ENCODE data around the gene OR10K2.
"Not testable (repeated sequence)": the region's sequence is repeated elsewhere in the genome, so short reads cannot be mapped to it uniquely, and the experiment has no call there.

Gene OR10K2

GRCh38 chr1:158426137-158426536 is at the start of gene OR10K2:
OR10K2 (minus strand) TSS chr1:158426237; CDS start chr1:158420866, 5,371 bp downstream.
- Histone ChIP-seq H3K36me3 (ENCODE audit: insufficient read depth, low read length) (no peaks in the 10 kb centered on the region), H2AFZ (ENCODE audit: low read length, unreplicated experiment) (no peak within 1 kb of the TSS), H3K27me3 (ENCODE audit: insufficient read depth, low read length) (no peaks in the 10 kb centered on the region), H3K4me3 (ENCODE audit: low read depth, low read length) (no peak within 1 kb of the TSS), H3K4me1 (ENCODE audit: control insufficient read depth, insufficient read depth, low read length, unreplicated experiment) (no peaks in the 10 kb centered on the region), H3K79me2 (ENCODE audit: control insufficient read depth, insufficient read depth, low read length, unreplicated experiment) (no peaks in the 10 kb centered on the region), H3K27ac (ENCODE audit: low read depth, low read length) (no peak within 1 kb of the TSS)

- Histone ChIP-seq H3K4me3 (ENCODE audit: low read depth, low read length) (no peak within 1 kb of the TSS), H2AFZ (ENCODE audit: low read length, unreplicated experiment) (no peak within 1 kb of the TSS), H3K79me2 (ENCODE audit: control insufficient read depth, insufficient read depth, low read length, unreplicated experiment) (no peaks in the 10 kb centered on the region), H3K27ac (ENCODE audit: low read depth, low read length) (no peak within 1 kb of the TSS), H3K36me3 (ENCODE audit: insufficient read depth, low read length) (no peaks in the 10 kb centered on the region), H3K4me1 (ENCODE audit: control insufficient read depth, insufficient read depth, low read length, unreplicated experiment) (no peaks in the 10 kb centered on the region), H3K27me3 (ENCODE audit: insufficient read depth, low read length) (no peaks in the 10 kb centered on the region)
Measured at GRCh38 chr1:158471920-158472319, 45.9 kb upstream of the OR10K2 start, which contains the start of gene OR10R2. OR10R2 (plus strand) TSS chr1:158472220; CDS start chr1:158472326, 106 bp downstream.

GRCh38 chr1:158461534-158461933 is 35.5 kb upstream of the OR10K2 start, which contains the start of gene OR10K1:
OR10K1 (plus strand) TSS chr1:158461834; CDS start chr1:158465562, 3,728 bp downstream.
- Histone ChIP-seq H3K36me3 (ENCODE audit: insufficient read depth, low read length) (no peaks in the 10 kb centered on the region), H3K27ac (ENCODE audit: low read depth, low read length) (no peak within 1 kb of the TSS), H3K27me3 (ENCODE audit: insufficient read depth, low read length) (no peaks in the 10 kb centered on the region), H3K79me2 (ENCODE audit: control insufficient read depth, insufficient read depth, low read length, unreplicated experiment) (no peaks in the 10 kb centered on the region), H3K4me1 (ENCODE audit: control insufficient read depth, insufficient read depth, low read length, unreplicated experiment) (no peaks in the 10 kb centered on the region), H2AFZ (ENCODE audit: low read length, unreplicated experiment) (no peak within 1 kb of the TSS), H3K4me3 (ENCODE audit: low read depth, low read length) (no peak within 1 kb of the TSS)

- Histone ChIP-seq H3K36me3 (ENCODE audit: insufficient read depth, low read length) (no peaks in the 10 kb centered on the region), H3K27ac (ENCODE audit: low read depth, low read length) (no peak overlapping the region), H3K27me3 (ENCODE audit: insufficient read depth, low read length) (no peaks in the 10 kb centered on the region), H3K79me2 (ENCODE audit: control insufficient read depth, insufficient read depth, low read length, unreplicated experiment) (no peaks in the 10 kb centered on the region), H3K4me1 (ENCODE audit: control insufficient read depth, insufficient read depth, low read length, unreplicated experiment) (no peaks in the 10 kb centered on the region), H3K4me3 (ENCODE audit: low read depth, low read length) (no peak overlapping the region), H2AFZ (ENCODE audit: low read length, unreplicated experiment) (no peak overlapping the region)
Measured at GRCh38 chr1:158458263-158458662, 32.2 kb upstream of the OR10K2 start.

GRCh38 chr1:158457246-158457645 is 31.2 kb upstream of the OR10K2 start:
- Histone ChIP-seq H2AFZ (ENCODE audit: low read length, unreplicated experiment) (no peak overlapping the region), H3K36me3 (ENCODE audit: insufficient read depth, low read length) (no peaks in the 10 kb centered on the region), H3K27ac (ENCODE audit: low read depth, low read length) (no peak overlapping the region), H3K27me3 (ENCODE audit: insufficient read depth, low read length) (no peaks in the 10 kb centered on the region), H3K4me3 (ENCODE audit: low read depth, low read length) (no peak overlapping the region), H3K4me1 (ENCODE audit: control insufficient read depth, insufficient read depth, low read length, unreplicated experiment) (no peaks in the 10 kb centered on the region), H3K79me2 (ENCODE audit: control insufficient read depth, insufficient read depth, low read length, unreplicated experiment) (no peaks in the 10 kb centered on the region)

- no peak overlapping the region for H3K4me3 ChIP-seq (ENCODE audit: low read depth, low read length)
- H2AFZ ChIP-seq (ENCODE audit: low read length, unreplicated experiment) = no peak overlapping the region
- H3K27me3 ChIP-seq (ENCODE audit: insufficient read depth, low read length) = no peaks in the 10 kb centered on the region
- no peaks in the 10 kb centered on the region for H3K79me2 ChIP-seq (ENCODE audit: control insufficient read depth, insufficient read depth, low read length, unreplicated experiment)
- no peak overlapping the region for H3K27ac ChIP-seq (ENCODE audit: low read depth, low read length)
- H3K4me1 ChIP-seq (ENCODE audit: control insufficient read depth, insufficient read depth, low read length, unreplicated experiment) = no peaks in the 10 kb centered on the region
- H3K36me3 ChIP-seq (ENCODE audit: insufficient read depth, low read length) = no peaks in the 10 kb centered on the region
Measured at GRCh38 chr1:158454537-158454936, 28.5 kb upstream of the OR10K2 start.

- H2AFZ ChIP-seq (ENCODE audit: low read length, unreplicated experiment) = no peak overlapping the region
- H3K4me3 ChIP-seq (ENCODE audit: low read depth, low read length) = no peak overlapping the region
- no peaks in the 10 kb centered on the region for H3K79me2 ChIP-seq (ENCODE audit: control insufficient read depth, insufficient read depth, low read length, unreplicated experiment)
- no peak overlapping the region for H3K27ac ChIP-seq (ENCODE audit: low read depth, low read length)
- no peaks in the 10 kb centered on the region for H3K36me3 ChIP-seq (ENCODE audit: insufficient read depth, low read length)
- no peaks in the 10 kb centered on the region for H3K4me1 ChIP-seq (ENCODE audit: control insufficient read depth, insufficient read depth, low read length, unreplicated experiment)
- no peaks in the 10 kb centered on the region for H3K27me3 ChIP-seq (ENCODE audit: insufficient read depth, low read length)
Measured at GRCh38 chr1:158445376-158445775, 19.3 kb upstream of the OR10K2 start.

GRCh38 chr1:158434741-158435140 is 8.7 kb upstream of the OR10K2 start:
- H3K27me3 ChIP-seq (ENCODE audit: insufficient read depth, low read length) = no peaks in the 10 kb centered on the region
- no peaks in the 10 kb centered on the region for H3K4me1 ChIP-seq (ENCODE audit: control insufficient read depth, insufficient read depth, low read length, unreplicated experiment)
- H3K36me3 ChIP-seq (ENCODE audit: insufficient read depth, low read length) = no peaks in the 10 kb centered on the region
- no peaks in the 10 kb centered on the region for H3K79me2 ChIP-seq (ENCODE audit: control insufficient read depth, insufficient read depth, low read length, unreplicated experiment)
- H3K4me3 ChIP-seq (ENCODE audit: low read depth, low read length) = no peak overlapping the region
- no peak overlapping the region for H3K27ac ChIP-seq (ENCODE audit: low read depth, low read length)
- H2AFZ ChIP-seq (ENCODE audit: low read length, unreplicated experiment) = no peak overlapping the region

- H3K36me3 ChIP-seq (ENCODE audit: insufficient read depth, low read length); H3K4me3 ChIP-seq (ENCODE audit: low read depth, low read length); H3K27me3 ChIP-seq (ENCODE audit: insufficient read depth, low read length); H3K27ac ChIP-seq (ENCODE audit: low read depth, low read length); H3K4me1 ChIP-seq (ENCODE audit: control insufficient read depth, insufficient read depth, low read length, unreplicated experiment); H3K79me2 ChIP-seq (ENCODE audit: control insufficient read depth, insufficient read depth, low read length, unreplicated experiment); H2AFZ ChIP-seq (ENCODE audit: low read length, unreplicated experiment): not testable (repeated sequence)
Measured at GRCh38 chr1:158430163-158430562, 4.1 kb upstream of the OR10K2 start.

GRCh38 chr1:158425027-158425426 is 1.0 kb downstream of the OR10K2 start:
- H3K27ac ChIP-seq (ENCODE audit: low read depth, low read length) = no peak overlapping the region
- H3K79me2 ChIP-seq (ENCODE audit: control insufficient read depth, insufficient read depth, low read length, unreplicated experiment) = no peaks in the 10 kb centered on the region
- no peak overlapping the region for H2AFZ ChIP-seq (ENCODE audit: low read length, unreplicated experiment)
- no peak overlapping the region for H3K4me3 ChIP-seq (ENCODE audit: low read depth, low read length)
- no peaks in the 10 kb centered on the region for H3K27me3 ChIP-seq (ENCODE audit: insufficient read depth, low read length)
- H3K4me1 ChIP-seq (ENCODE audit: control insufficient read depth, insufficient read depth, low read length, unreplicated experiment) = no peaks in the 10 kb centered on the region
- no peaks in the 10 kb centered on the region for H3K36me3 ChIP-seq (ENCODE audit: insufficient read depth, low read length)

GRCh38 chr1:158422212-158422611 is 3.8 kb downstream of the OR10K2 start:
- no peaks in the 10 kb centered on the region for H3K79me2 ChIP-seq (ENCODE audit: control insufficient read depth, insufficient read depth, low read length, unreplicated experiment)
- H3K27ac ChIP-seq (ENCODE audit: low read depth, low read length) = no peak overlapping the region
- H2AFZ ChIP-seq (ENCODE audit: low read length, unreplicated experiment) = no peak overlapping the region
- H3K27me3 ChIP-seq (ENCODE audit: insufficient read depth, low read length) = no peaks in the 10 kb centered on the region
- H3K36me3 ChIP-seq (ENCODE audit: insufficient read depth, low read length) = no peaks in the 10 kb centered on the region
- no peaks in the 10 kb centered on the region for H3K4me1 ChIP-seq (ENCODE audit: control insufficient read depth, insufficient read depth, low read length, unreplicated experiment)
- no peak overlapping the region for H3K4me3 ChIP-seq (ENCODE audit: low read depth, low read length)

Measured in ACC112 (cell line).